GM12878 (cell line): ENCODE results near the gene VIPR2.

Experiments
- ATF7 ChIP-seq: fragments of 450-650 bp; IDR thresholded peaks from 2 replicates; pipeline ENCODE4 v1.6.1; 2016; ENCODE audit warnings: low read depth, mild to moderate bottlenecking
- CBFB ChIP-seq: IDR thresholded peaks from 2 replicates; pipeline ENCODE4 v1.6.1; 2016; ENCODE audit warnings: antibody characterized with exemption, low read depth
- POLR2AphosphoS5 ChIP-seq: IDR thresholded peaks from 2 replicates; pipeline ENCODE4 v1.6.1; 2011; ENCODE audit warnings: mild to moderate bottlenecking, low read length, inconsistent platforms
- TF ChIP-seq, protein P1 (sequence below): IDR thresholded peaks from 2 replicates; pipeline ENCODE4 v1.6.1; 2012; ENCODE audit warnings: mild to moderate bottlenecking, low read depth, low read length

DNA sequence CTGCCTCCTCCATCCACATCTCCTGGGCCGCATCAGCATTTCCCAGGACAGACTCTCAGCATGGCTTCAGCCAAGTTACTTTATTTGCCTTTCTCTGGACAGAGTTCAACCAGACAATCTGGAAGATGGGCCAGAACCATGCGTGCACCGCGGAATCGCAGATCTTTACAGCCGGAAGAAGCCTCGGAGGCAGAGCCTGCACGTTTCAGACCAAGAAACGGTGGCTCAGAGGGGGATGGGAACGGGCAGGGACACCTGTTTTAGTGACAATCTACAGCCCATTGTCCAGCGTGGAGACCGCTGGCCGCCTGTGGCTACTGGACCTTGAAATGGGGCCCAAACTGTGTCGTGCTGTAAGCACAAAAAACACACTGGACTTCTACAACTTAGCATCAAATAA lies 3.5 kb downstream of the VIPR2 start:
- TF ChIP-seq POLR2AphosphoS5 (no peak), CBFB (no peak), ATF7 (no peak)
- TF ChIP-seq, protein P1, sequence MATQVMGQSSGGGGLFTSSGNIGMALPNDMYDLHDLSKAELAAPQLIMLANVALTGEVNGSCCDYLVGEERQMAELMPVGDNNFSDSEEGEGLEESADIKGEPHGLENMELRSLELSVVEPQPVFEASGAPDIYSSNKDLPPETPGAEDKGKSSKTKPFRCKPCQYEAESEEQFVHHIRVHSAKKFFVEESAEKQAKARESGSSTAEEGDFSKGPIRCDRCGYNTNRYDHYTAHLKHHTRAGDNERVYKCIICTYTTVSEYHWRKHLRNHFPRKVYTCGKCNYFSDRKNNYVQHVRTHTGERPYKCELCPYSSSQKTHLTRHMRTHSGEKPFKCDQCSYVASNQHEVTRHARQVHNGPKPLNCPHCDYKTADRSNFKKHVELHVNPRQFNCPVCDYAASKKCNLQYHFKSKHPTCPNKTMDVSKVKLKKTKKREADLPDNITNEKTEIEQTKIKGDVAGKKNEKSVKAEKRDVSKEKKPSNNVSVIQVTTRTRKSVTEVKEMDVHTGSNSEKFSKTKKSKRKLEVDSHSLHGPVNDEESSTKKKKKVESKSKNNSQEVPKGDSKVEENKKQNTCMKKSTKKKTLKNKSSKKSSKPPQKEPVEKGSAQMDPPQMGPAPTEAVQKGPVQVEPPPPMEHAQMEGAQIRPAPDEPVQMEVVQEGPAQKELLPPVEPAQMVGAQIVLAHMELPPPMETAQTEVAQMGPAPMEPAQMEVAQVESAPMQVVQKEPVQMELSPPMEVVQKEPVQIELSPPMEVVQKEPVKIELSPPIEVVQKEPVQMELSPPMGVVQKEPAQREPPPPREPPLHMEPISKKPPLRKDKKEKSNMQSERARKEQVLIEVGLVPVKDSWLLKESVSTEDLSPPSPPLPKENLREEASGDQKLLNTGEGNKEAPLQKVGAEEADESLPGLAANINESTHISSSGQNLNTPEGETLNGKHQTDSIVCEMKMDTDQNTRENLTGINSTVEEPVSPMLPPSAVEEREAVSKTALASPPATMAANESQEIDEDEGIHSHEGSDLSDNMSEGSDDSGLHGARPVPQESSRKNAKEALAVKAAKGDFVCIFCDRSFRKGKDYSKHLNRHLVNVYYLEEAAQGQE = no peak
